Left ventricle myocardium inferior (tissue), 1 donor: Measurements from ENCODE around the gene FHDC1. TPM values are rescaled to one million over a fixed set of nuclear protein-coding genes. Genes with fewer than 3 reads are reported as not detected.
"Not testable (repeated sequence)": the region's sequence is repeated elsewhere in the genome, so short reads cannot be mapped to it uniquely, and the experiment has no call there.

ENCODE experiments used
- DNase-seq: peaks from one replicate; pipeline ENCODE4 v3.0.0-alpha.2; 2020
- H3K27ac ChIP-seq: fragments of 200-600 bp; replicated peaks from 2 replicates; pipeline ENCODE4 v1.8.0; 2021
- H3K27me3 ChIP-seq: fragments of 200-600 bp; 2 replicates; pipeline ENCODE4 v1.8.0; 2021; ENCODE audit warnings: low read depth
- H3K36me3 ChIP-seq: fragments of 200-600 bp; 2 replicates; pipeline ENCODE4 v1.8.0; 2021
- H3K4me1 ChIP-seq: fragments of 200-600 bp; 2 replicates; pipeline ENCODE4 v1.8.0; 2021
- H3K4me3 ChIP-seq: fragments of 200-600 bp; 2 replicates; pipeline ENCODE4 v1.8.0; 2021; ENCODE audit warnings: mild to moderate bottlenecking, moderate library complexity
- H3K9me3 ChIP-seq: fragments of 200-600 bp; replicated peaks from 2 replicates; pipeline ENCODE4 v1.8.0; 2021
- CTCF ChIP-seq: fragments of 200-600 bp; IDR thresholded peaks from 2 replicates; pipeline ENCODE4 v1.8.0; 2021; ENCODE audit warnings: antibody characterized with exemption, mild to moderate bottlenecking, borderline replicate concordance
- intact Hi-C: fragments of 100-400 bp; cut with micrococcal nuclease; formaldehyde crosslinking; loops from one replicate; pipeline ENCODE4 v1.11.0; 2022
- long read RNA-seq: library from polyadenylated mRNA; unstranded; transcript quantifications from one replicate; pipeline ENCODE4 v2.0.0, GENCODE V29; 2021
- total RNA-seq: library from RNA; stranded (reverse); fragmentation: NEBNext Ultra II Directional; extraction: Animal tissue kit (Norgen Biotek cat#: 25700); gene quantifications from one replicate; pipeline ENCODE4 v1.2.1, GENCODE V29; 2021
- donor health status: DM: no; HTN: yes; CAD: no; lungs with severe emphysema.

FHDC1 gene
- 0.38 TPM for total RNA-seq
- long read RNA-seq, partial matches to known transcripts, result 0 of 1 reads
- long read RNA-seq, other reads (novel, unspliced or antisense), result 1 of 1 reads

GRCh38 chr4:152935631-152936445 lies at the start of gene FHDC1:
Gene FHDC1, plus strand, starts transcription at chr4:152936323. Its CDS starts 6,735 bp downstream, at chr4:152943058.
- H3K27me3 ChIP-seq, result peaks cover 78% of the 10 kb centered on the region
- peaks cover 32% of the 10 kb centered on the region for H3K4me1 ChIP-seq
- no peak within 1 kb of the TSS for H3K27ac ChIP-seq
- H3K36me3 ChIP-seq, result no peaks in the 10 kb centered on the region
- intact Hi-C loops, result no loop called here
- peak; percentile 11 for TF ChIP-seq CTCF
- no peak for DNase-seq
- H3K9me3 ChIP-seq, result no peaks in the 10 kb centered on the region
- peak within 1 kb of the TSS; percentile 65 for H3K4me3 ChIP-seq

- H3K27ac ChIP-seq, result no peak overlapping the region
- intact Hi-C loops, result no loop called here
- no peak overlapping the region for H3K4me3 ChIP-seq
- H3K36me3 ChIP-seq, result peaks cover 47% of the 10 kb centered on the region
- no peak for DNase-seq
- no peaks in the 10 kb centered on the region for H3K4me1 ChIP-seq
- no peaks in the 10 kb centered on the region for H3K27me3 ChIP-seq
- H3K9me3 ChIP-seq, result no peaks in the 10 kb centered on the region
- TF ChIP-seq CTCF, result no peak
These were observed 48.1 kb upstream of the FHDC1 start for GRCh38 chr4:152887981-152888380.

- TF ChIP-seq CTCF, result no peak
- Histone ChIP-seq H3K27ac (no peak overlapping the region), H3K4me3 (no peak overlapping the region), H3K4me1 (no peaks in the 10 kb centered on the region), H3K9me3 (no peaks in the 10 kb centered on the region), H3K27me3 (no peaks in the 10 kb centered on the region), H3K36me3 (peaks cover 36% of the 10 kb centered on the region)
- no peak for DNase-seq
- intact Hi-C loops, result no loop called here
These were observed 43.1 kb upstream of the FHDC1 start for GRCh38 chr4:152892974-152893373.

GRCh38 chr4:152894673-152895072 lies 41.5 kb upstream of the FHDC1 start:
- H3K36me3 ChIP-seq, result peaks cover 25% of the 10 kb centered on the region
- no peak for DNase-seq
- TF ChIP-seq CTCF, result no peak

GRCh38 chr4:152896811-152897210 lies 39.3 kb upstream of the FHDC1 start:
- no peaks in the 10 kb centered on the region for H3K9me3 ChIP-seq
- no peak overlapping the region for H3K27ac ChIP-seq
- peaks cover 15% of the 10 kb centered on the region for H3K36me3 ChIP-seq
- no peak for DNase-seq
- H3K27me3 ChIP-seq, result no peaks in the 10 kb centered on the region
- intact Hi-C loops, result no loop called here
- TF ChIP-seq CTCF, result no peak
- no peak overlapping the region for H3K4me3 ChIP-seq
- peaks cover 9% of the 10 kb centered on the region for H3K4me1 ChIP-seq

More at GRCh38 chr4:152894673-152895072, 41.5 kb upstream of the FHDC1 start:
- no peaks in the 10 kb centered on the region for H3K27me3 ChIP-seq
- H3K9me3 ChIP-seq, result no peaks in the 10 kb centered on the region
- H3K4me3 ChIP-seq, result no peak overlapping the region
- no peaks in the 10 kb centered on the region for H3K4me1 ChIP-seq
- intact Hi-C loops, result no loop called here
- H3K27ac ChIP-seq, result no peak overlapping the region

GRCh38 chr4:152898133-152898532 lies 38.0 kb upstream of the FHDC1 start:
- DNase-seq, H3K27me3 ChIP-seq, H3K9me3 ChIP-seq, H3K4me3 ChIP-seq, H3K27ac ChIP-seq, intact Hi-C loops, H3K36me3 ChIP-seq, H3K4me1 ChIP-seq: not testable (repeated sequence)
